SK-MEL-5 (cell line): ENCODE data around the gene TLCD2. TPM values are rescaled to one million over a fixed set of nuclear protein-coding genes. Genes with fewer than 3 reads are reported as not detected.
"Not testable (repeated sequence)": the region's sequence is repeated elsewhere in the genome, so short reads cannot be mapped to it uniquely, and the experiment has no call there.

Experiments
- DNase-seq: peaks from one replicate; pipeline ENCODE4 v3.0.0-alpha.2; 2016; ENCODE audit warnings: low read depth, low spot score
- in situ Hi-C: cut with HindIII; loops from 2 replicates; pipeline ENCODE4 v1.10.0; 2016; ENCODE audit warnings: low sequenced_read_pairs, high pct_unique_total_duplicates, low pct_unique_long_range_greater_than_20kb
- total RNA-seq: library from RNA; depleted of rRNA; stranded (reverse); fragments of >200 nt; shearing (Covaris generic); gene quantifications from 2 replicates; pipeline ENCODE4 v1.2.3, GENCODE V29; 2014

Gene TLCD2
- total RNA-seq, 1 experiment from 2014 or later = 1.7 TPM

GRCh38 chr17:1724869-1725641, 14.9 kb upstream of the TLCD2 start:
- in situ Hi-C loops = no loop called here
- no peak for DNase-seq

GRCh38 chr17:1724351-1724868, 14.2 kb upstream of the TLCD2 start, which contains the start of gene WDR81:
Gene WDR81, plus strand, starts transcription at chr17:1724704. Its CDS starts 256 bp downstream, at chr17:1724960.
- in situ Hi-C loops = no loop called here

DNA sequence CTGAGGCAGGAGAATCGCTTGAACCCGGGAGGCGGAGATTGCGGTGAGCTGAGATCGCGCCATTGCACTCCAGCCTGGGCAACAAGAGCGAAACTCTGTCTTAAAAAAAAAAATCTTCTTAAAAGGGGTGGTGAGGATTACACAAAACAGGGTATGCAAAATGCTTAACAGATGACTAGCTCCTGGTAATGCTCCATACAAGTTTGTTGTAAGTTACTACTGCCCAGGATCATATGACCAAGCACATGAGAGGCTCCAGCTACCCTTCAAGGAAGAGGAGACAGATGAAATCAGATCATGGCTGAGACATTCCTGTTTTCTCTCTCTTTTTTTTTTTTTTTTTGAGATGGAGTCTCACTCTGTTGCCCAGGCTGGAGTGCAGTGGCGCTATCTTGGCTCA, 11.8 kb upstream of the TLCD2 start:
- peak; percentile 54 for DNase-seq
- in situ Hi-C loops = not testable (repeated sequence)

More at GRCh38 chr17:1724351-1724868, 14.2 kb upstream of the TLCD2 start, which contains the start of gene WDR81:
- DNase-seq = no peak

DNA sequence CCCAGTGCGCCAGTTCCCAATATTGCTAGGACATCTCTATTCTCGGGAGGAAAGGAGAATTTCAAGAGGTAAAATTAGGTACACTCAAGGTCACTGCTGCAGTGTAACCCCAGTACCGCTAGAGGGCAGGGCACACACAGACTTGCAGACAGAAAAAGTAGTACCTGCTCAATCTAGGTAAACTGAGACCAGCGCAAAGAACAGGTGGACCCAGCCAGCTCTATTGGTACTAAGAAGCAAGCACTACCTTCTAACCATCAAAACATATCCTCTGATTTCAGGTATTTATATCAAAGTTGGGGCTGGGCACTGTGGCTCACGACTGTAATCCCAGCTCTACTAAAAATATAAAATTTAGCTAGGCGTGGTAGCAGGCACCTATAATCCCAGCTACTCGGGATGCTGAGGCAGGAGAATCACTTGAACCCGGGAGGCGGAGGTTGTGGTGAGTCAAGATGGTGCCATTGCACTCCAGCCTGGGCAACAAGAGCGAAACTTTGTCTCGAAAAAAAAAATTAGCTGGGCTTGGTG, 10.7 kb upstream of the TLCD2 start:
- in situ Hi-C loops = no loop called here

GRCh38 chr17:1718362-1719165, 8.4 kb upstream of the TLCD2 start:
- DNase-seq = no peak
- in situ Hi-C loops = loop anchor here (10.0 kb wide), 1 partner anchor 66 kb away; no protein-coding TSS in a partner anchor

More for the DNA sequence above, 10.7 kb upstream of the TLCD2 start:
- peak; percentile 72 for DNase-seq

GRCh38 chr17:1716912-1717695, 6.9 kb upstream of the TLCD2 start:
- in situ Hi-C loops = loop anchor here (10.0 kb wide), 1 partner anchor 68 kb away; no protein-coding TSS in a partner anchor
- peak; percentile 99 for DNase-seq

DNA sequence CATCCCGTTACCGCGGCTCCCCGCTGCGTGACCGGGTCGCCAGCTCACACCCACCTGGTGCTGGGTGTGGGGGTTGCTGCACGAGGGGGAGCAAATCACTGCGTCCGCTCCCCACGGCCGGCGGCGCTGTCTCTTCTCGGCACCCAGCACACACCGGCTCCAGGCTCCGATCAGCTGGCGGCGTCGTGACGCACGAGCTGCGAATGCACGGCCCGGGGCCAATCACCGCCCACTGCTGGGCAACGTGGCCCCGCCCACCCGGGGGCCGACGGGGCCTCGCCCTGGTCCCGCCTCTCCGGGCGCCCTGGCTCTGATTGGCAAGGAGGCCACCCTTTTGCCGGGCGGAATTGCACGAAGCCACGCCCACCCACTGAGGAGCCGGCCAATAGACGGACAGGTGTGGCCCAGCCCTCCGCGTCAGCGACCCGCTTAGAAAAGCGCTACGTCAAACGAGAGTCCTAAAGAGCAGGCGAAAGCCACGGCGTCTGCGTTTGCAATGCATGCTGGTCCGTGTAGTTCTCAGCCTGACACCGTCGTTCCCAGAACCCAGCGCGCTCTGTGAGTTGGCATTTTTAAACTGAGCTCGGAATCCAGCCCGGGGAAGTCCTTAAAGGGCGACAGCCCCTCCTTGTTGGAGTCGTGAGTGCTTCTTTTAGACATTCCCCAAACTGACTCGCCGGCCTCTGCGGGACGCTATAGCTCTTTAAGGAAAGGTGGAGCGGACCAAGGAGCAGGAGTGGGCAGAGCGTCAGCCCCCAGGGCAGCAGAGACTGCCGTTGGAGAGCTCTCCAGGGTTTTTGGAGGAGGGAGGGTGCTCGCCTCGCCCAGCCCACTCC, 6.1 kb upstream of the TLCD2 start:
- DNase-seq = peak; percentile 100
- in situ Hi-C loops = loop anchor here (10.0 kb wide), 1 partner anchor 69 kb away; no protein-coding TSS in a partner anchor

DNA sequence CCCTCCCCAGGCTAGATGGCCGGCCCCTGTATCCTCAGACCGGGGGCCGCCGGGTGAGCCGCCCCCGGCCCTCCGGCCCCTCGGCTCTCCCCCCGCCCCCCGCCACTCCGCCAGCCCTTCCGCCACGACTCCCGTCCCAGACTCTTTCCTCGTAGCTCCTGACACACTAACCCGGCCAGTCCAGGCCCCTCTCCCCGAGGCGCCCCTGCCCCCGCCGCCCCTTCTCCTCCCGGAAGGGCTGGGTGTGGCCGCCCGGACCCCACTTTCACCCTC, 5.6 kb upstream of the TLCD2 start:
- in situ Hi-C loops = loop anchor here (10.0 kb wide), 1 partner anchor 69 kb away; no protein-coding TSS in a partner anchor
- no peak for DNase-seq

DNA sequence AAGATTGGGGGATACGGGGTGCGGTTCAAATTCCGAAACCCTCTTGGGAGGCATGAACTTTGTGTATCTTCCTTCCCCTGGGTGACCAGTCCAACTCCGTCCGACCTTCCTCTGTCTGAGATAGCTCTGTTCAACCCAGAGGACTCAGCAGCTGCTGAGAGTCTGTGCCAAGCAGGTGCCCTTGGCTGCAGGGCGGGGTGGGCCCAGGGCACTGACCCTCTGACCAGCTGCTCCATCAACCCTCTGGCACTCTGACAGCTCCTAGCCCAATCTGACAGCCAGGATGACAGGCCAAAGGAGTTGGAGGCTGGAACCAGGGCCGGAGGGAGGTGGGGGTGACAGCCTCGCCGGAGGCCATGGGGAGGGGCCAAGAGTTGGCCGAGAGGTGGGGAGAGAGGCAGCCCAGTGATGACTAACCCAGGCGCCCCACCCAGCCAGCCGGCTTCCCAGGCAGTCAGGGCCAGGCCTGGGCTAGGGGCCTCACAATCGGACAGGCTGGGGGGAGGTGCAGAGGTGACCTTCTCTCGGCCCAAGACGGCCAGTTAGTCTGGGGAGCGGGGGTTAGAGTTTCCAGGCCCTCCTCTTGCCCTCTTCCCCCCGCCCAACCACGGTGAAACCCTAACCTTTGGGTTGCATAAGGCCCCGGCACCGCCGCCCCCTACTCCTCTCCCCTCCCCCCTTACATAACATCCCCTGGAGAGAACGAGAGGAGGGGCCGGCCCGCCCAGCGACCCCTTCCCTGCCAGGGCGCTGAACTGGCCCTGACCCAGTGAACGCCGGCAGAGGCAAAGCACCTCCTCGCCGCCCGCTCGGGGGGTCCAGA, 5.0 kb upstream of the TLCD2 start:
- DNase-seq = peak; percentile 37
- in situ Hi-C loops = loop anchor here (10.0 kb wide), 1 partner anchor 70 kb away; no protein-coding TSS in a partner anchor

DNA sequence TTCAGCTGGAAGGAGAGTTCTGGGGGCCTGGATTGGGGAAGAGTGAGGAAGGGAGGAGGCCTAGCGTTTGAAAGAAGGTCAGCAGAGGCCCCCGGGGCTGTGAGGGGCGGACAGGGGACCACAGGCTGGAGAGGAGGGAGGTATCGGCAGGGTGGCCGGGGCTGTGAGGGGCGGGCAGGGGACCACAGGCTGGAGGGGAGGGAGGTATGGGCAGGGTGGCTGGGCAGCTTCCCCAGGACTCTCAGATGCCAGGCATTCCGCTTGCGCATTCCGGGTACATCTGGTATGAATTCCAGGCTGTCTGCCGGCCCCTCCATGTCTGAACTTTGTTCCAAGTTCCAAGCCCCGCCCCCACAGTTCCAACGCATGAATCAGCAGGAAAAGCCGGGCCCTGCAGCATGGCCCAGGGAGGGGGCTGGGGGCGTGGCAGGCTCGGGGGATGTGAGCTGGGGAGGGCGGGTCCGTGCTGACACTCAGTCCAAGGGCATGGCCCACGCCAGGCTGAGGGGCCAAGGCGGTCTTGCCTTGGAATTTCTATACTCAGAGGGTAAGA, 4.3 kb upstream of the TLCD2 start:
- in situ Hi-C loops = loop anchor here (10.0 kb wide), 1 partner anchor 70 kb away; no protein-coding TSS in a partner anchor
- peak; percentile 79 for DNase-seq

GRCh38 chr17:1713878-1714426, 3.8 kb upstream of the TLCD2 start:
- in situ Hi-C loops = loop anchor here (10.0 kb wide), 1 partner anchor 71 kb away; no protein-coding TSS in a partner anchor
- DNase-seq = peak; percentile 78

DNA sequence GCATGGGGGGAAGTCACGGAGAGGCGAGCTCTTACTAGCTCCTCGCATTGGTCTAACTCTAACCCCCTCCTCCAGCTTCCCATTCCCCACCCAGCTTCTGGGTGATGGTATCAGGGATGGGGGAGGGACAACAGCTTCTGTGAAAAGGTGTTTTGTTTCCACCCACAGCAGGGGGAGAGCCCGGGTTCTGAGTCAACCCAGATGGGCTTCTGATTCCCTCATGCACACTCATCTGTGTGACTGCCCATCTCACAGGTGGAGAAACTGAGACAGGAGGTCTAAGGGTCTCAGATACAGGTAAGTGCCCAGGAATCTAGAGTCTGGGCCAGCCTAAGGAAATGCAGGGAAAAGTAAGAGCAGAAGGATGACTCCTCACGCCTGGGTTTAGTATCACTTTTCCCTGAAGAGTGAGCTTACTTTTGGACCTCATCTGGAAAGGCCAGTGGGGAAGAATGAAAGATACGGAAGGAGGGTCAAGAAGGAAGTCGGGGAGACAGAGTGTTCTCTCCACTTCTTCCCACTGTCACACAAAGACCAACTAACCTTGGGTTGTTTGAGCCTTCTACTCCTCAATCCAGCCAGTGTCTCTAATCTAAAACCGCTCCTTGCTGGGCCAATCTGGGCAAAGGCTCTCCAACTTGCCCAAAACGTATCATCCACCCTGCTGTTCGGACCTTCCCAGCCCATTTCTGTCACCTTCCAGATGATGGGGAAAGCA, 3.1 kb upstream of the TLCD2 start:
- no peak for DNase-seq
- in situ Hi-C loops = loop anchor here (10.0 kb wide), 1 partner anchor 71 kb away; no protein-coding TSS in a partner anchor

DNA sequence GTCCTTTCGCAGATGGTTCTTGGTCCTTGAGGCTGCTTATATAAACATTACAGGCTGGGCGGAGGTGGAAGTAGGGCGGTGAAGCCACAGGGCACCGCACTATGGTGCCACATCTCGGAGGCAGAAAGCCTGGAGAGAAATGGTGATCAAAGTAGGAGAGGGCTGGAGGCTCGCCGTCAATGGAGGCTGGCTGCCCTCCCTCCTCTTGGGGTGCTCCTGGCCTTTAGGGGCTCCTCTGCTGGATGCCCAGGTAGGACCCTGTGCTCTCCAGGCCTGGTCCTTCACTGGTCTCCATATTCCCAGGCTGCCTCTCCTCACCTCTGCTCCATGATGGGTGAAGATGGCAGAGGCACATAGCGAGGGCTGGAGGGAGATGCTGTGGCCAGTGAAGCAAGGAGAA, 2.1 kb upstream of the TLCD2 start:
- DNase-seq = no peak
- in situ Hi-C loops = loop anchor here (10.0 kb wide), 1 partner anchor 73 kb away; no protein-coding TSS in a partner anchor

- in situ Hi-C loops = loop anchor here (10.0 kb wide), 1 partner anchor 73 kb away; no protein-coding TSS in a partner anchor
- DNase-seq = no peak
Measured at GRCh38 chr17:1711804-1712203, 1.6 kb upstream of the TLCD2 start.
